GM12878 (cell line): ENCODE data around the gene FBXW8. TPM values are rescaled to one million over a fixed set of nuclear protein-coding genes. Genes with fewer than 3 reads are reported as not detected.

ENCODE experiments used
- ATAC-seq: fragments of 200-7000 bp; cut with Tn5 transposase; 3 replicates; pipeline ENCODE4 v1.9.1; 2020; ENCODE audit warnings: mild to moderate bottlenecking, moderate library complexity
- BruUV-seq: library from RNA; stranded (reverse); fragments of 400-500 nt; replicated peaks from 2 replicates; lab custom pipeline; 2021; lab: Mats Ljungman, UMichigan
- CTCF ChIA-PET: fragments of 300-600 bp; sonication (Branson Sonifier 250); formaldehyde crosslinking; extraction: SDS; loops from one replicate; lab custom pipeline; 2021; ENCODE audit warnings: inconsistent platforms; lab: Yijun Ruan, JAX
- POLR2A ChIA-PET: fragments of 350-600 bp; formaldehyde crosslinking; extraction: SDS; loops from one replicate; lab custom pipeline; 2021; ENCODE audit warnings: inconsistent platforms; lab: Charles Lee
- RAD21 ChIA-PET: fragments of 300-600 bp; sonication (Branson Sonifier 250); formaldehyde crosslinking; loops from one replicate; lab custom pipeline; 2023; ENCODE audit warnings: antibody characterized with exemption; ENCODE audit not compliant: unreplicated experiment; lab: Charles Lee
- SMC1A ChIA-PET: fragments of 300-600 bp; sonication (Branson Sonifier 250); formaldehyde crosslinking; loops from one replicate; lab custom pipeline; 2023; ENCODE audit not compliant: unreplicated experiment, uncharacterized antibody; lab: Charles Lee
- DNase-seq: peaks from one replicate; pipeline ENCODE4 v3.0.0-alpha.2; 2011; ENCODE audit warnings: low read depth, low spot score
- FAIRE-seq: peaks from 3 replicates; lab custom pipeline; 2011; peaks lifted over from hg19 to GRCh38; lab: Jason Lieb, UNC
- H2AFZ ChIP-seq: 2 replicates; pipeline ENCODE4 v1.6.0; 2011; ENCODE audit warnings: low read depth, low read length, control low read depth; ENCODE audit not compliant: control insufficient read depth
- H3K27ac ChIP-seq: 2 replicates; pipeline ENCODE4 v1.5.1; 2011; ENCODE audit warnings: control low read depth; ENCODE audit not compliant: control insufficient read depth, insufficient read depth
- H3K27me3 ChIP-seq, 2 experiments: replicated peaks in 1 of 2; 2 replicates each; pipeline versions ENCODE4 v1.6.0 to v1.6.1; 2011; ENCODE audit warnings: low read length in 1 of 2; ENCODE audit not compliant: control insufficient read depth in 2 of 2, insufficient read depth in 2 of 2
- H3K36me3 ChIP-seq, 2 experiments: 2 replicates each; pipeline ENCODE4 v1.5.1; 2011; ENCODE audit warnings: low read length in 1 of 2; ENCODE audit not compliant: control insufficient read depth in 2 of 2, insufficient read depth in 2 of 2
- H3K4me1 ChIP-seq: 2 replicates; pipeline ENCODE4 v1.6.1; 2011; ENCODE audit warnings: mild to moderate bottlenecking, low read length, moderate library complexity, mixed read lengths; ENCODE audit not compliant: control insufficient read depth, insufficient read depth
- H3K4me2 ChIP-seq: 2 replicates; pipeline ENCODE4 v1.6.0; 2011; ENCODE audit warnings: control low read depth; ENCODE audit not compliant: control insufficient read depth, insufficient read depth
- H3K4me3 ChIP-seq: fragments of 200-600 bp; sonication (generic); 2 replicates; pipeline ENCODE4 v1.5.1; 2016
- H3K79me2 ChIP-seq: 2 replicates; pipeline ENCODE4 v1.6.0; 2011; ENCODE audit warnings: low read length; ENCODE audit not compliant: control insufficient read depth, insufficient read depth
- H3K9ac ChIP-seq: 2 replicates; pipeline ENCODE4 v1.8.0; 2011; ENCODE audit warnings: low read length, control low read depth, mixed read lengths; ENCODE audit not compliant: control insufficient read depth, insufficient read depth
- H3K9me3 ChIP-seq: replicated peaks from 3 replicates; pipeline ENCODE4 v1.5.1; 2011; ENCODE audit warnings: mild to moderate bottlenecking, low read length; ENCODE audit not compliant: control insufficient read depth, insufficient read depth
- H4K20me1 ChIP-seq: 2 replicates; pipeline ENCODE4 v1.6.0; 2011; ENCODE audit not compliant: control insufficient read depth, insufficient read depth
- CBX3 ChIP-seq: fragments of 200-600 bp; sonication (generic); IDR thresholded peaks from 2 replicates; pipeline ENCODE4 v1.6.1; 2016; ENCODE audit warnings: low read depth, borderline replicate concordance
- CHD4 ChIP-seq: fragments of 200-600 bp; sonication (generic); IDR thresholded peaks from 2 replicates; pipeline ENCODE4 v1.6.1; 2016; ENCODE audit warnings: mild to moderate bottlenecking
- FOXK2 ChIP-seq: fragments of 450-650 bp; IDR thresholded peaks from 2 replicates; pipeline ENCODE4 v1.6.1; 2017; ENCODE audit warnings: mild to moderate bottlenecking, moderate library complexity
- IKZF1 ChIP-seq: fragments of 450-650 bp; conservative IDR thresholded peaks from 2 replicates; pipeline ENCODE4 v1.6.1; 2017; ENCODE audit warnings: antibody characterized with exemption, mild to moderate bottlenecking
- MTA2 ChIP-seq: fragments of 450-650 bp; IDR thresholded peaks from 2 replicates; pipeline ENCODE4 v1.6.1; 2016; ENCODE audit warnings: low read depth, mild to moderate bottlenecking, moderate library complexity
- SP1 ChIP-seq: IDR thresholded peaks from one replicate; pipeline ENCODE4 v1.6.1; 2011; ENCODE audit warnings: low read depth, low read length
- whole genome bisulfite sequencing: methylation state at CpG from one replicate; pipeline ENCODE4 v1.1.6; 2016; ENCODE audit warnings: low lambda C conversion rate; ENCODE audit not compliant: insufficient replicate concordance, insufficient coverage; ENCODE audit errors: missing lambda C conversion rate; 5-methylcytosine and 5-hydroxymethylcytosine counted together
- in situ Hi-C: fragments of 300-500 bp; cut with MboI; formaldehyde crosslinking; loops from 9 replicates; pipeline ENCODE4 v1.14.3; 2018; ENCODE audit warnings: mixed read lengths
- intact Hi-C: fragments of 100-400 bp; cut with micrococcal nuclease; formaldehyde crosslinking; loops from one replicate; pipeline ENCODE4 v1.14.2; 2022; ENCODE audit not compliant: unreplicated experiment
- polyA plus RNA-seq, 11 experiments: library from polyadenylated mRNA; depleted of rRNA in 4 of 11; unstranded in 6 of 11; stranded (reverse) in 5 of 11; fragments of >200 nt; fragmentation: Nextera tagmentation in 4 of 11; fragmentation: Illumina TruSeq in 1 of 11; extraction: Ambion mirVana in 4 of 11; extraction: Trizol in 1 of 11; gene quantifications; 1 replicate in 1 of 11; 2 replicates in 10 of 11; pipeline versions ENCODE4 v1.2.1 to v1.2.3, GENCODE V29; 2011 to 2016; ENCODE audit warnings: inconsistent platforms in 2 of 11, missing spikeins in 2 of 11, low read depth in 1 of 11
- total RNA-seq, 4 experiments: library from RNA; depleted of rRNA in 3 of 4; stranded (reverse); fragments of >200 nt in 3 of 4; fragmentation: Illumina TruSeq in 1 of 4; extraction: Trizol in 1 of 4; gene quantifications; 2 replicates each; pipeline versions ENCODE4 v1.2.1 to v1.2.3, GENCODE V29; 2013 to 2021
- TF ChIP-seq, protein P1 (sequence below): fragments of 450-650 bp; IDR thresholded peaks from 2 replicates; pipeline ENCODE4 v1.6.1; 2016; ENCODE audit warnings: mild to moderate bottlenecking

Gene FBXW8
- total and polyA plus RNA-seq, 10 of the 15 experiments (the other 5 are each of a cell fraction or from before 2014, with no cell fraction given) = 0.49 to 7.5 (median 4.4) TPM

GRCh38 chr12:116939734-116940133 lies 29.0 kb downstream of the FBXW8 start (continued):
- TF ChIP-seq, protein P1, sequence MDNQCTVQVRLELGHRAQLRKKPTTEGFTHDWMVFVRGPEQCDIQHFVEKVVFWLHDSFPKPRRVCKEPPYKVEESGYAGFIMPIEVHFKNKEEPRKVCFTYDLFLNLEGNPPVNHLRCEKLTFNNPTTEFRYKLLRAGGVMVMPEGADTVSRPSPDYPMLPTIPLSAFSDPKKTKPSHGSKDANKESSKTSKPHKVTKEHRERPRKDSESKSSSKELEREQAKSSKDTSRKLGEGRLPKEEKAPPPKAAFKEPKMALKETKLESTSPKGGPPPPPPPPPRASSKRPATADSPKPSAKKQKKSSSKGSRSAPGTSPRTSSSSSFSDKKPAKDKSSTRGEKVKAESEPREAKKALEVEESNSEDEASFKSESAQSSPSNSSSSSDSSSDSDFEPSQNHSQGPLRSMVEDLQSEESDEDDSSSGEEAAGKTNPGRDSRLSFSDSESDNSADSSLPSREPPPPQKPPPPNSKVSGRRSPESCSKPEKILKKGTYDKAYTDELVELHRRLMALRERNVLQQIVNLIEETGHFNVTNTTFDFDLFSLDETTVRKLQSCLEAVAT = no peak
- TF ChIP-seq CBX3 = no peak
- TF ChIP-seq CHD4 = no peak
- TF ChIP-seq SP1 = no peak
- no peak for TF ChIP-seq IKZF1
- TF ChIP-seq FOXK2 = no peak

DNA sequence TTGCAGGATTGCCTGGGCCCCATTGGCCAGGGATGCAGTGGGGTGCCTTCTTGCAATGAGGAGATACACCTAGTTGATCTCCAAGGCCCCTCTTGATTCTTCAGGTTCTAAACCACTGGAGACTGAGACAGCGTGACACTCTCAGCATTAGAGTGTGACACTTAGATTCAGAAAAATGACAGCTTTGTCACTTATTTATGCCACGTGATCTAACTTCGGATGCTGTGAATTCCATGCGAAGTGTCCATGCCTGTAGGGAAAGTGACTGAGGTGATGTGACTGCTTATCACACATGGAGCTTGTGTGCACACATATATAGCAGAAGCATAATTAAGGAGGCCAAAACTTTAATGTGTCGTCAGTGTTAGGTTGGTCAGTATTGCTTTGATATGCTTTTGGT lies 30.4 kb downstream of the FBXW8 start:
- POLR2A ChIA-PET = no interaction called here
- RAD21 ChIA-PET = no interaction called here
- no peak overlapping the region for H2AFZ ChIP-seq
- no peak overlapping the region for H3K4me2 ChIP-seq
- peaks cover 1 to 3% of the 10 kb centered on the region in 2 experiments; a peak in 2 of 4 replicates for H3K36me3 ChIP-seq
- no peaks in the 10 kb centered on the region for H3K79me2 ChIP-seq
- no peaks in the 10 kb centered on the region for H3K27me3 ChIP-seq
- intact Hi-C loops (no loop called here), in situ Hi-C loops (no loop called here)
- SMC1A ChIA-PET = no interaction called here
- H4K20me1 ChIP-seq = no peaks in the 10 kb centered on the region; the same call in 1 of the 2 replicates
- FAIRE-seq = no peak
- no peak for TF ChIP-seq MTA2
- ATAC-seq = no peak
- H3K9ac ChIP-seq = no peak overlapping the region
- WGBS = 96% methylated on average over 5 of the region's 5 CpGs
- CTCF ChIA-PET = no interaction called here
- no peak overlapping the region for H3K27ac ChIP-seq
- no peak for DNase-seq
- H3K4me3 ChIP-seq = no peak overlapping the region
- no TSS peak for BruUV-seq
- H3K9me3 ChIP-seq = peaks cover 7% of the 10 kb centered on the region; the same call in 2 of the 3 replicates
- no peaks in the 10 kb centered on the region for H3K4me1 ChIP-seq
